K562 treated with DMSO at 1 percent for 48 hours (cell line): ENCODE measurements around the gene DYRK1B. TPM values are rescaled to one million over a fixed set of nuclear protein-coding genes. Genes with fewer than 3 reads are reported as not detected.

Source experiments
- total RNA-seq: library from RNA; unstranded; fragments of 300-600 nt; gene quantifications from 2 replicates; pipeline ENCODE4 v1.2.3, GENCODE V29; 2022; ENCODE audit warnings: low replicate concordance; ENCODE audit errors: extremely low read depth

The DYRK1B gene
- total RNA-seq: not detected in 2 replicates

DNA sequence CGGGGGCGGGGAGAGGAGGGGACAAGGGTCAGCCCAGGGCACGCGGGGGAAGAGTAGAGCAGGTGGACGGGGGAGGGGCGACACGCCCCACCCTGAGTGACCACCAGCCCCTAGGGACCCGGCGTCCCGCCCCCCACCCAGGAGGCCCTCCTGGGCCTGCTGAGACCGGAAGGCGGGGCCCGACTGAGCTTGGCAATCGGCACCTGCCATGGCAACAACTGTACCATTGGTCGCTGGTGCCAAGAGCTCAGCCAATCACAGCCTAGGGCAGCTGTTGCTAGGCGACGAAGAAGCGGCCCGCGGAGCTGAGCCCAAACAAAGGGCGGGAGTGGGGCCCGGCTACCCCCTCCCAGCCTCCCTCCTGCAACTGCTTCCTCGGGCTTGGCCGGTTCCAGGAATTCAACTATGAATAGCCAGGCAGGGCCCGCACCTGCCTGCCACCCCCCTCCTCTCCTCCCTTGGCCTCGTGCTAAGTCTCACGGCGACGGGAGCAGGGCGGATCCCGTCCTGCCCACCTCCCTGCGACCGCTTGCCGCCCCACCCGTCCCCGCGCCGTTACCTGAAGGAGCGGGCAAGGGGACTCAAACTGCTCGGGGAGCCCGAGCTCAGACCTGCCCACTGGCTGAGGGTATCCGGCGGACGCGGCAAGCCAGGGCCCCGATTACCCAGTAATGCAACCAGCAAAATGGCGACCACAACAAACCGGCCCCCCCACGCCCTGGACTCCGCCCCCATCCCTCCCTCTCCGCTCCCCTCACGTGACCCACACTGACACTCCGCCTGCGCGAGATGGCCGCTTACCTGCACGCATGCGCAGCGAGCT, at the start of gene DYRK1B:
TSS of gene DYRK1B (minus strand) at position 699 of the 823 bp plus-strand sequence. CDS start 2,295 bp downstream, outside the sequence.

GRCh38 chr19:39845933-39846677, 12.1 kb upstream of the DYRK1B start, which contains the start of gene FBL:
FBL (minus strand) TSS chr19:39846379; CDS start chr19:39846300, 79 bp downstream.

DNA sequence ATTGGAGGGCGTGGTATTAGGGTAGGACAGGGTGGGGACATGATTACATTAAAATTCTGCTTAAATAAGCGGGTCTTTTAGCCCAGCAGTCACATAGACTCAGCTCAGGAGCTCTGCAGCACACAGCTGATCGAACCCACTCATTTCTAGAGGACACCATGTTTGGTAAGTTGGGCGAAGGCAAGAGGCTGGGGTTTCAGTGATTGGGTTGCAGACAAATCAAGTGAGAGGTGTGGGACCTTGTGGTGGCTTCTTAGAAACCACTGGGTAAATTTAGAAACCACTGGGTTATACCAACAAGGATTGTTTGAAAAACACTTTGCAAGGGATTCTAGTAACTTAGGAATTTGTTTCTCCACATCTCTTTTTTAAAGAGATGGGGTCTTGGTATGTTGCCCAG, 55.2 kb downstream of the DYRK1B start, which contains the start of gene LEUTX:
TSS of gene LEUTX (plus strand) at position 92 of the 400 bp plus-strand sequence. CDS start at position 159, 67 bp downstream.

Other genes with a start within 250 kb of the DYRK1B start
- gene LGALS13, start 231.6 kb downstream of the DYRK1B start, total RNA-seq: not detected in 2 replicates
- not detected in 2 replicates for gene LGALS16, start 178.2 kb downstream of the DYRK1B start, total RNA-seq
- not detected in 2 replicates for gene LGALS14, start 129.7 kb downstream of the DYRK1B start, total RNA-seq
- gene CLC, start 96.1 kb downstream of the DYRK1B start, total RNA-seq: not detected in 2 replicates
- gene LEUTX, start 55.3 kb downstream of the DYRK1B start, total RNA-seq: not detected in 2 replicates
- not detected in 2 replicates for gene FBL, start 12.2 kb upstream of the DYRK1B start, total RNA-seq
- not detected in 2 replicates for gene FCGBP, start 100.5 kb upstream of the DYRK1B start, total RNA-seq
- not detected in 2 replicates for gene PSMC4, start 137.0 kb upstream of the DYRK1B start, total RNA-seq
- not detected in 2 replicates for gene ZNF546, start 162.9 kb upstream of the DYRK1B start, total RNA-seq
- not detected in 2 replicates for gene ZNF780B, start 222.1 kb upstream of the DYRK1B start, total RNA-seq